Posterior cingulate gyrus (tissue), 11 donors: ENCODE measurements around the gene ST7.
"Not testable (repeated sequence)": the region's sequence is repeated elsewhere in the genome, so short reads cannot be mapped to it uniquely, and the experiment has no call there.

Experiments used
- DNase-seq, 10 donors: peaks; one replicate each; pipeline versions ENCODE4 v3.0.0 to v3.0.0-alpha.2; 2020 to 2021; ENCODE audit warnings: mixed read lengths in 3 of 10
- intact Hi-C: fragments of 100-400 bp; cut with DNase I; formaldehyde crosslinking; loops from one replicate; pipeline ENCODE4 v1.15.1; 2023

ST7 gene

DNA sequence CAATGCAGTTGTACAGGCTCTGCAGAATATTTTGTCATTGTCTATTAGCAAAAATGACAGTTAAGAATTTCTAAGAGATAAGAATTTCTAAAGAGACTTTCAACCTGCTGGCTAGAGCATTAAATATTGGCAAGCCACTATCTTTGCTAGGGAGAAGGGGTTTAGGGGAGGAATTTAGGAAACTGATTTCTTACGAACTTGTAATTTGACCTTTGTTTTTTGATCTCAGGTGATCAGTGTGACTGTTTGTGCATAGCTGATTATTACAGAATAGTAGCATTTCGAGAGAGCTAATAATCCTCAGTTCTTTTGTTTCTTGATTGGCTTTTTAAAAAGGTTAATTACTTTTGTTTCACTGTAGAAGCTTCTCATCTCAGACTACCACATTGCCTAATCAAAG lies 68.1 kb downstream of the ST7 start:
- no peak for DNase-seq
- intact Hi-C loops, result no loop called here

DNA sequence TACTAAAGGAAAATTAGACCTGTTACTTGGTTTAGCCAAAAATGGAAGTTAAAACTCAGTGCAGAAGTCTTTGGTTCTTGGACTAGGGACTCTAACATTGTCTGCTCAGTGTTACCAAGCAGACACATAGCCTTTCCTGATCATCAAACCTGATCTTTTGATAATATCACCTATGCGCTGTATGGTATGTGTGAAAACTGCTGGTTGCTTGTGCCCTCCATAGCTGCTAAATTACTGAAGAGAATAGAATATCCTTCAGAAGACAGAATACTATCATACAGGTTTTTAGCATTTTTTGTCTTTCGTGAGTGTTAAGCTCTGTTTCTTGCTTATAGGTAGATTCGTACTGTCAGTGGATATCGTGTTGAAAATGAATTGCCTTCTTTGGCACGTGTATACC lies 68.7 kb downstream of the ST7 start:
- DNase-seq, result no peak
- intact Hi-C loops, result no loop called here

DNA sequence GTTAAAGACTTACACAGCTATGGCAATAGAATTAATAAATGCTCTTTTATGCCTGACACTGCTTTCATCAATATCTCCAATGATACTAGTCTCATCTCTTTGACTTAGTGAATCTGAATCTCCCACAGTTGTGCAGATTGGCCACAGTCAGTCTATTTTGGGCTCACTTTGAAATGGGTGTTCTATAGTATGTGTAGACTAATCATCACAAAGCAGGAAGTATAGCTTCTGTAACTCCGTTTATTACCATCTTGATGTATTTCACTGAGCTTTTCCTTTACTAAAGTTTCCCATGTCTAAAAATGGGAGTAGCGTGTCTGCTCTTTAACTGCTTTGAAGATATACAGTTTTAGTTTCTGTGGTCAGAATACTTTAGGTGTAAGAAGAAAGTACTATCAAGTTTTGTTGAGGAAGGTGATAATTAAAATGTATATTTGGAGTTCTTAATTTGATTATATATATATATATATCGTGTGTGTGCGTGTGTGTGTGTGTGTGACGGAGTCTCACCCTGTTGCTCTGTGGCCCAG lies 70.1 kb downstream of the ST7 start:
- intact Hi-C loops, result no loop called here
- no peak for DNase-seq

DNA sequence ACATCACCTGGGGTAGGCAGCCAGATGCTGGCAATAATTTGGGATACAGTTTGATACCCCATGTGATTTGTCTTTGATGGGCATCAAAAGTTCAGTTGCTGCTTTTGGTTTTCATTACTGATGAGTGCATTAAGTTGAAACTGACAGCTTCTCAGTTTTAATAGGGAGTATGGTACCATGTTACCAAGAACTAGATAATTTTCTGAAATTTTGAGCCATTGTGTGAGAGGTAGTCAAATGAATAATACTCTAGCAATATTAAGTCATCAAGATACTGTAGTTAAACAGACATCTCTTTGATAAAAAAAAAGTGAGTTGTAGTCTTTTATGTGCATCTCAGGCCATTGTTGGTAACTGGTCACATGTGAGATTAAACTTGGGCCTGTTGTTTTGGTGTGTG lies 71.5 kb downstream of the ST7 start:
- intact Hi-C loops, result no loop called here

DNA sequence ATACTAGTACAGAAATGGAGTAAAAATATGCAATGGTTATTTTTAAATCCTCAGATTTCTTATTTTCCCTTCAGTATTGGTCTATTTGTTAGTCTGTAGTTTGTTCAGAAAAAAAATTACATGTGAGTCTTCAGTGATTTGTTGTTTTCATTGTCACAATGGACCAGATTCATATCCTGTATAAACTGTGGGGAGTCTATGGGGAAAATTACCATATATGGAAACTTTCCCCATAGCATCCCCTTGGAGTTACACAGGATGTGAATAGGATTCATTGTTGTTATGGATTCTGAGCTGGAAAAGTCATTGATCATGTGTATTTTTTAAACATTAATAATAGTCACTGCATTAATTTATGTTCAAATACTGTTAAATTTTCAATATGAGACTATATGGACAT lies 72.6 kb downstream of the ST7 start:
- intact Hi-C loops, result no loop called here
- no peak for DNase-seq

More for the DNA sequence above, 71.5 kb downstream of the ST7 start:
- DNase-seq, result no peak

DNA sequence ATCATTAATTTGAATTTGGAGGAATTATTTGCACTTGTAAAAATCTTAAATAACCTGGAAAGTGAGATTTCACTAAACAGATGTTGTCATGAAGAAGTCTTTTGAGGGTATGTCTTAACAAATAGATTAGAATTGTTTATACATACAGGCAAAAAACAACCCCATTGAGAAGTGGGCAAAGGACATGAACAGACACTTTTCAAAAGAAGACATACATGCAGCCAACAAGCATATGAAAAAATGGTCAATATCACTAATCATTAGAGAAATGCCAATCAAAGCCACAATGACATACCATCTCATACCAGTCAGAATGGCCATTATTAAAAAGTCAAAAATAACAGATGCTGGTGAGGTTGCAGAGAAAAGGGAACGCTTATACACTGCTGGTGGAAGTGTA lies 77.0 kb downstream of the ST7 start:
- DNase-seq, intact Hi-C loops: not testable (repeated sequence)

DNA sequence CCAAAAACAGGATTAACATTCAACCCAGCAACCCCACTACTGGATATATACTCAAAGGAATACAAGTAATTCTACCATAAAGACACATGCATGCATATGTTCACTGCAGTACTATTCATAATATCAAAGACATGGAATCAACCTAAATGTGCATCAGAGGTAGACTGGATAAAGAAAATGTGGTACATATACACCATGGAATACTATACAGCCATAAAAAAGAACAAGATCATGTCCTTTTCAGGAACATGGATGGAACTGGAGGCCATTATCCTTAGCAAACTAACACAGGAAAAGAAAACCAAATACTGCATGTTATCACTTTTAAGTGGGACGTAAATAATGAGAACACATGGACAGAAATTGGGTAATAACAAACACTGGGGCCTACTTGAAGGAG lies 77.5 kb downstream of the ST7 start:
- DNase-seq, intact Hi-C loops: not testable (repeated sequence)

DNA sequence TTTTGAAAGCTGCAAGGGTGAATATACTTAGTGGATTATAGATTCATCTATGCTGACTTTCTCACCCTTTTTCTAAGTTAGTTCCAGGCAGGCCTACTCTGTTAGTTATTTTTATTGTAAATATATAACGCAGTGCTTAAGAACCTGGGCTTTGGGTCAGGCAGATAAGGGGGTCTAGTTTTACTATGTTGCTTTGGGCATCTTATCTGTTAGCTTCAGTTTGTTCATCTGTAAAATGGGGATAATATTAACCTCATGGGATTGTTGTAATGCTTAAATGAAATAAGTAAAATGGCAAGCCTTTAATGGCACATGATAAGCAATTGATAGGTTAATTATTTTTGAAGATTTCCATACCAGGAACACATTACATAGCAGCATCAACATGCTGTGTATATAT lies 79.5 kb downstream of the ST7 start:
- no peak for DNase-seq
- intact Hi-C loops, result no loop called here

DNA sequence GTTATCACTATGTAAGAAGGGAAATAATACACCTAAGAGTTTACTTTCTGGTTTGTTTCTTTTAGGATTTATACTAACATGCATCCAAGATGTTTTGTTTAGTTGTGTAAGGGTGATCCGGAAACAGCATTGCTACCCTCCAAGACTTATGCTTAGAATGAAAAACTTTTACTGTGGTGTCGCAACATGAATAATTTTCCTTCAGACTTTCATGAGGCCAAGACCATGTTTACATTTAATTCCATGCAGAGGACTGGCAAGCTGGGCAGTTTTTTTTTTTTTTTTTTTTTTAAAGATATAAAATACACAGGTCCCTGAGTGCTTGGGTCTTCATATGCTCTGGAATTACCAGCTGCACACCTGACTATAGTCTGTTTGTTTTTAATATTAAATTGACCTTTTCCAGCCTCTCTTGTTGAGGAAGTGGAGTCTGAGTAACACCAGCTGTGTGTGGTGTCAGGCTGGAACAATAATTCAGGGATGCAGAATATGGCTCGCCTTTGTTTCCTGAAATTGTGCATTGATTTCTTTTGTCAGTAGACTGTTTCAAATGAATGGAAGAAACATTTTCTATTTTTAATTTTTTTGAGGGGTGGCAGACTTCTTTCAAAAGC lies 81.7 kb downstream of the ST7 start:
- DNase-seq, result no peak
- intact Hi-C loops, result no loop called here

DNA sequence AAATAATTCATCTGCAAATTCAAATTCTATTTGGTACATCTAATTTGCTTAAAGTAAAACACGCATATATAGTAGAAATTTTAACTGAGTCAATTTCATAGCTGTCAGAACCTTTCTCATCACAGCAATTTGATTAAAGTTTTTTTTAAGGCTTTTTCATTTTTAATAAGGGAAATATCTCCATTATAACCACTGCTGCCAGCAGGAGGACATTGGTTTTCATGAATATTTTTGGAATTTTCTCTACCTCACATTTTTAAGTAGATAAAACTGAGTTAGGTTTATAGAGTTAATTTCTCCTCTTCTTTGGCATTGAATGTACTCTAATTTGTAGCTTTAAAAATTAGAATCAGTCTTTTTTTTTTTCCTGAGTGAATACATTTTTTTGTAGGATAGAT lies 82.2 kb downstream of the ST7 start:
- intact Hi-C loops, result no loop called here
- DNase-seq, result no peak

DNA sequence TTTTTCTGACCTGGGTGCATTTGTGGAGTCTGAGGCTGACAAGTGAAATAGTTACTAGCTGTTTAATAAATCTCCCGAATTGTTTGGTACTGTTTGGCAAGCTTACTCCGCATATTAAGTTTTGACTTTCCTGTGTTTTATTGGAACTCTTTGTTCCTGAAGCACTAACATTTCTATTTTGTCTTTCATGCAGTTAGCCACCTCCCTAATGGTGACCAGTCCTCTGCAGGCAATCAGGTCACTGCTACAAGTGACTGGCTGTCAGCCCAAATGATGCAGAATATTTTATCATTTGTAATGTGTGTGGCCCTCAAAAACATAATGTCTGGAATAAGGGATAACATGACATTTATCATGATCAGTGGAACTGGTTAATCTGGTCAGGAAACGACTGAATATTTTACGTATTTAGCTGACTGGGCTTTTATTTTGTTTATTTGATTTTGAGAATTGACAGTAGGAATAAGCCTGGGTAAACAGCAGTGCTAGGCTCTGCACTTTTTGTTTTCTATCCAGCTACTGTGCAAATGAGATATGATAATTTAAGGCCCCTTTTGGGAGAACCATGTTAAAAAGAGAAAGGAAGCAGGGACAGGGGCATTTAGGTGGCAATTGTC lies 82.9 kb downstream of the ST7 start:
- no peak for DNase-seq
- intact Hi-C loops, result no loop called here

DNA sequence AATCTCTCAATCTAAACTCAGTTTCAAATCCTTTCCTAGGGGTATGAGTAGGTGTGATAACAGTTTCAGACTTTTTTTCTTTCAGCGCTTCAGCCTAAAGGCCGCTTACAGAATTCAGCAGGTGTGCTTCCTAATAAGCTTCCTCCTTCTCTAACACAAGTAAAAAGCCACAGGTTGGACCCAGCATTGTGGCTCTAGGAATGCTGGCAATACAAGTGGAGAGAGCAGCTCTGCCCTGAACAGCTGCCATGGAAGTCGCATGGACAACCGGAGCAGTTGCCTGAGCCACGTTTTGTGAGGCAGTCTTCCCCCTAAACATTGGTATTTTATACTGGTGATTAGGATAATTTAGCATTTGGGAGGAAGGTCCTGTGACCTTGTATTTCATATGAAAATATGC lies 83.5 kb downstream of the ST7 start:
- peak in 1 of 10 donors; percentile 8 for DNase-seq
- intact Hi-C loops, result no loop called here

DNA sequence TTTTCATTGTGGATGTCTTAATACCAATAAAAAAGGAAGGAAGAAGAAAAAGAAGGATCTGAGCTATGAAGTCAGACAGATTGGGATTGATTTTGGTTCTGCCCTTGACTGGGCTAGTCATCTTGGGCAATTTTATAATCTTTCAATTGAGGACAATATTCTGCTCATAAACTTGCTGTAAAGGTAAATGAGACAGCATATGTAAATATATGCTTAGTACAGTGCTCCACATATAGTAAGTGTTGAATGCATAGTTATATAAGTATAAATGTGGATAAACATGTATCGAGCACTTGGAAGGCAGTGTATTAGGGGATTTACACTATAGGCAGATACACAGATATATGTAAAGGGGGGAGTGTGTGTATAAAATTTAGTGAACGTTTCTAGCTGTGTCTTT lies 85.1 kb downstream of the ST7 start:
- intact Hi-C loops, result no loop called here
- no peak for DNase-seq

DNA sequence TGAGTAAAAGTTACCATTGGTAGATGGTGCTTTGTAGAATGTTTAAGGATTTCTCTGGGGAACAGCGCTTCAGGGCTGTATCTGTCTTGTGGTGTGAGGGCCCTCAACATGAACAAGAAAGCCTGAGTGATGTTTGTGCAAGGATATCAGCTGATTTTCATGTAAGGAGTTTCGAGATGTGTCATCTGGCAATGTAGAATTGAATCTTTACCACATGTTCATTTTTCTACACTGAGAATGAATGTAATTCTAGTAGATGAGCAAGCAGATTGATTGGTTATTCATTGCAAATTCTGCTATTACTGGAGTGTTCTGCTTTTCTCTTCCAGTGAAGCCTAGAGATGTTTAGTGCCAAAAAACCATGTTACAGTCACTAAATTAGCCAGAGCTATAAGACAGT lies 87.7 kb downstream of the ST7 start:
- DNase-seq, result no peak
- intact Hi-C loops, result no loop called here

DNA sequence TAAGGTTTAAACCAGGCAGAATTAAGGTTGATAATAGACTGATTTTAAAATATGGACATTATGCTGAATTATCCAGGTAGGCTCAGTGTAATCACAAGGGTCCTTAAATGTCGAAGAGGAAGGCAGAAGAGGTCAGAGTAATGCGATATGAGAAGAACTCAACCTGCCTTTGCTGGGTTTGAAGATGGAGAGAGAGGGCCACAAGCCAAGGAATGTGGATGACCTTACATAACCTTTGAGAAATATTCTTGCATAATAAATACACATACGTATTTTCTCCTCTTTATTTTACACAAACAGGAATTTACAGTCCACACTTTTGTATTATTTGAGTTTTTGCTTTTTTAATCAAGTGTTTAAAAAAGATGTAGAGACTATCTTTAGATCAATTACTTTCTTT lies 88.5 kb downstream of the ST7 start:
- intact Hi-C loops, result no loop called here
- DNase-seq, result no peak

DNA sequence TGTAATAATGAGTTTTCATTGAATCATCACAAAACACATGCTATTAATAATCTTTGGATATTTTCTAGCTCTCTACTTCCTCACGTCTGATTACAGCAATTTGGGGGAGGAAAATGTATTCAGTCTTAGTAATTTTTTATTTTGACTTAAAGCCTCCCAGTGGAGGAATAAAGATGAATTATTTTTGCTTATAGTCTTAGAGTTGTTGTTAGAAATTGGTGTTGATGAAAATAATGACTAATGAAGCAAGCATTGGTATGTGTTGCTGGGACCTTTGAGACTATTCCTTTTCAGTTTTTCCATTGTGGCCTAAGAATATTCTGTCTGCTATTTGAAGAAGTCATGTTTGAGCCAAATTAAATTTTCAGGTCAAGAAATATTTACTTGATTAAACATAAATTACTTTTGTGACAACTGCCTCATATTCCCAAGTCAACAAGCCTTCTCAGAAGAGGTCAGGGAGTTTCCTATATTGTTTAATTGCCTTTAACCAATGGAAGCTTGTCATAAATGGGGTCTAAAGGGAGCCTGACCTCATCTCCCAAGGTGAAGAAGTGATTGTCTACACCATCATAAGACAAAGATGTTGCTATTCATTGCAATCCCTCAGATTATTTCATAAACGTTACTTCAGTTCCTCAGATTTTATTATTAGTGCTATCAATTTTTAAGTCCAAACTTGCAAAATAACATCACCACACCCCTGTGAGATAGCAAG lies 90.0 kb downstream of the ST7 start:
- no peak for DNase-seq
- intact Hi-C loops, result no loop called here

DNA sequence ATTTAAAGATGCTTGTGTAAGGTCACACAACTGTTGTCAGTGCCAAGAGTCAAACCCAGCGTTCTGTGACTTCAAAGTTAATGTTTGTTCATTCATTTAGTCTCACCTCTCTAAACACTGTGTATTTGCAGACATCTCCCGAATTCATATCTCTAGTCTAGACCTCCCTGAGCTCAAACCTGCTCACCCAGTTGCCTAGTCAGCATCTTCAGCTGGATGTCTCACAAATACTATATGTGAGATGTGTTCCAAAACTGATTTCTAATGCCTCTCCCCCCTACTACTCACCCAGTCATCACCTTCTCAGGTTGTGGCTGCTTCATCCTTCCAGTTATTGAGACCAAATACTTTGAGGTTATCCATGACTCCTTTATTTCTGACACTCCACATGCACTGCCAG lies 91.4 kb downstream of the ST7 start:
- DNase-seq, result no peak
- intact Hi-C loops, result no loop called here

DNA sequence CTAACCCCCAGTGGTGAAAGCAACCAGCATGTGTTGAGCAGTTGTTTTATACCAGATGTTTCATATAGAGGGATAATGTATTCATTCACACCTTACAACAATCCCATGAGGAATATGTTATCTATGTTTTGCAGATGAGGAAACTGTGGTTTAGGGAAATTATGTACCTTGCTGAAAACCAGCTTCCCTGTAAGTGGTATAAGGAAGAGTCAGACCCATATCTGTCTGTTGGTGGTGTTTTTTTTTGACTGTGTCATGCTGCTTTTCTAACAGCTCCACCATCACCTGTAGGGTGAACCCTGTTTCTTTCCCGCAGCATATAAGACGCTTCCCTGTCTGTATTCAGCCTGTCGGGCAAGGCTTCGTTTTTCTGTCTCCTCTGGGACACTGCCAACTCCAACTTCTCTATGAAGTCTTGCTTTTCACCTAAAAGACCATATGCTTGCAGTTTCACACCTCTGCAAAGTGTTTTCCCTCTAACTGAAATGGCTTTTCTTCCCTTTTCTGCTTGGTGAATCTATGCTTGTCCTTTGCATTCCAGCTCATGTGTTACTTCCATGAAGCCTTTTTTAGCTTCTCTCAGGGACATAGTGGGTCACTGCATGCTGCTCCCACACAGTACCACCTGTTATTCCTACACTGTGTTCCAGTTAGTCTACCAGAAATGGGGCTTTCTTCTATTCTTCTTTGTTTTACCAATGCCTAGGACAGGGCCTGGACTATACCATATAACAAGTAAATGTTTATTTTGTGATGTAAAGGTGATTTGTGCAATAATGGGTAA lies 92.8 kb downstream of the ST7 start:
- intact Hi-C loops, result no loop called here
- DNase-seq, result peak in 3 of 10 donors; percentile 10 to 77 (median 17)

DNA sequence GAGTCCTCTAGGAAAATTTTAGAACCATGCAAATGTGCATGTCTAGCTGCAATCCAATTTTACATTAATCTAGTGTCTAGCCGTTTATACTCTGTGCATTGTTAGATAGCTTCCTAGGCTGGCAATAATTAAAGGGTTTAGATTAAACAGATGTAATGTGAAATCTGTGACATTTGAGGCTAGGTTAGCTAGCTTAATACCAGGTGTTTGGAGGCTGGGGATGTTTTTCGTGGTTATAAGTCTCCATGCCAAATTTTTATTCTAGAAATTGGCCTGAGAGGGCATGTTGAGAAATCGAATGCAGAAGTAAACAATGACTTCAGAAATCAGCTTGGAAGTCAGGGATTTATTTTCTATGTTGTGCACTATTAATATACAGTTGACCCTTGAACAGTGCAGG lies 94.2 kb downstream of the ST7 start:
- DNase-seq, result no peak
- intact Hi-C loops, result no loop called here

DNA sequence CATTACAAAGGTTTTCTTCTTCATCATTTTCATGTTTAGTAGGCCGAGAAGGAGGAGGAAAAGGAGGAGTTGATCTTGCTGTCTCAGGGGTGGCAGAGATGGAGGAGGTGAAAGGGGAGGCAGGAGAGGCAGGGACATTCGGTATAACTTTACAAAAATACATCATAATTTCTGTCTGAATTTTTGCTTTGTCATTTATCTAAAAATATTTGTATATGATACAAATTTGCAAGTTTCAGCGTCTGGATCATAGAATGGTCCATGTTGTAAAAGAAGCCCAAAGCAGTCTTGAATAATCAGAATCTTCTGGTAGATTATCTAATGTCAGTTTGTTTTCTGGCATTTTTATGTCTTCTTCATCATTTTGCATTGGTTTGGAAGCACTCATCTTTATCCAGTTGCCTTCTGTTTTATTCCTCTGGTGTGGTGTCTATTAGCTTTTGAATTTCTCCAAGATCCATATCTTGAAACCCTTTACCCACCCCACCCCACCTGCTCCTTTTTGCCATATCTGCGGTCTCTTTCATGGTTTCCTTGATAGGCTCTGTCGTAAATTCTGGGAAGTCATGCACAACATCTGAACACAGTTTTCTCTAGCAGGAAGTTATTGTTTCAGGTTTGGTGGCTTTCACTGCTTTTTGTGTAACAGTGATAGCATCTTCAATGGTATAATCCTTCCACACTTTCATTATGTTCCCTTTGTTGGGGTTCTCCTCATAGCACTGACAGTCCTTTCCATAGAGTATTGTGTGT lies 95.0 kb downstream of the ST7 start:
- DNase-seq, result no peak
- intact Hi-C loops, result no loop called here
